Neural progenitor cell (in vitro differentiated cells): ENCODE measurements around the gene G3BP2. TPM values are rescaled to one million over a fixed set of nuclear protein-coding genes. Genes with fewer than 3 reads are reported as not detected.

Source experiments
- DNase-seq: peaks from one replicate; pipeline ENCODE4 v3.0.0-alpha.2; 2016; ENCODE audit warnings: low spot score
- H2AFZ ChIP-seq: fragments of 200-600 bp; sonication (generic); replicated peaks from 2 replicates; pipeline ENCODE4 v1.6.1; 2016; ENCODE audit warnings: antibody characterized with exemption
- H3F3A ChIP-seq: fragments of 200-600 bp; sonication (generic); 2 replicates; pipeline ENCODE4 v1.6.1; 2016; ENCODE audit warnings: antibody characterized with exemption, low read depth
- H3K27ac ChIP-seq: fragments of 200-600 bp; sonication (generic); 2 replicates; pipeline ENCODE4 v1.5.1; 2016; ENCODE audit warnings: mild to moderate bottlenecking
- H3K27me3 ChIP-seq: fragments of 200-600 bp; sonication (generic); 2 replicates; pipeline ENCODE4 v1.6.1; 2016; ENCODE audit warnings: mild to moderate bottlenecking, moderate library complexity
- H3K36me3 ChIP-seq: fragments of 200-600 bp; sonication (generic); 2 replicates; pipeline ENCODE4 v1.5.1; 2016
- H3K4me1 ChIP-seq: fragments of 200-600 bp; sonication (generic); 2 replicates; pipeline ENCODE4 v1.6.1; 2016; ENCODE audit warnings: mixed run types
- H3K4me2 ChIP-seq: fragments of 200-600 bp; sonication (generic); 2 replicates; pipeline ENCODE4 v1.6.1; 2016
- H3K4me3 ChIP-seq: fragments of 200-600 bp; sonication (generic); 2 replicates; pipeline ENCODE4 v1.5.1; 2016
- H3K79me2 ChIP-seq: fragments of 200-600 bp; sonication (generic); 2 replicates; pipeline ENCODE4 v1.6.1; 2016; ENCODE audit warnings: low read depth
- H3K9ac ChIP-seq: fragments of 200-600 bp; sonication (generic); 2 replicates; pipeline ENCODE4 v1.6.1; 2016
- H3K9me3 ChIP-seq: fragments of 200-600 bp; sonication (generic); 2 replicates; pipeline ENCODE4 v1.5.1; 2016; ENCODE audit warnings: low read depth
- H4K20me1 ChIP-seq: fragments of 200-600 bp; sonication (generic); 2 replicates; pipeline ENCODE4 v1.6.1; 2016; ENCODE audit warnings: low read depth
- H3K27ac Mint-ChIP-seq: 3 replicates; pipeline ENCODE4 v1.8.0; 2021; ENCODE audit warnings: mixed read lengths
- H3K27me3 Mint-ChIP-seq: 2 replicates; pipeline ENCODE4 v1.8.0; 2022; ENCODE audit warnings: low read depth, mild to moderate bottlenecking, inconsistent platforms, moderate library complexity, mixed read lengths; ENCODE audit not compliant: insufficient read depth
- H3K36me3 Mint-ChIP-seq: 3 replicates; pipeline ENCODE4 v1.8.0; 2021; ENCODE audit warnings: mixed read lengths
- H3K4me1 Mint-ChIP-seq: 3 replicates; pipeline ENCODE4 v1.8.0; 2021; ENCODE audit warnings: mixed read lengths
- H3K4me3 Mint-ChIP-seq: 3 replicates; pipeline ENCODE4 v1.8.0; 2021; ENCODE audit warnings: mild to moderate bottlenecking, moderate library complexity, mixed read lengths
- H3K9me3 Mint-ChIP-seq: 3 replicates; pipeline ENCODE4 v1.8.0; 2020; ENCODE audit warnings: mixed read lengths
- CTCF ChIP-seq: fragments of 200-600 bp; sonication (generic); IDR thresholded peaks from 2 replicates; pipeline ENCODE4 v1.5.1; 2017; ENCODE audit warnings: antibody characterized with exemption, mild to moderate bottlenecking
- EZH2 ChIP-seq: fragments of 200-600 bp; sonication (generic); IDR thresholded peaks from 2 replicates; pipeline ENCODE4 v1.6.1; 2017; ENCODE audit warnings: antibody characterized with exemption, mild to moderate bottlenecking, moderate library complexity
- EZH2phosphoT487 ChIP-seq: fragments of 200-600 bp; sonication (generic); IDR thresholded peaks from 2 replicates; pipeline ENCODE4 v1.6.1; 2017; ENCODE audit warnings: antibody characterized with exemption
- total RNA-seq: library from RNA; depleted of rRNA; stranded (reverse); fragments of >200 nt; gene quantifications from 2 replicates; pipeline ENCODE4 v1.2.3, GENCODE V29; 2015; ENCODE audit warnings: low replicate concordance

Gene G3BP2
- total RNA-seq, 1 donor from 2014 or later = 241 TPM

DNA sequence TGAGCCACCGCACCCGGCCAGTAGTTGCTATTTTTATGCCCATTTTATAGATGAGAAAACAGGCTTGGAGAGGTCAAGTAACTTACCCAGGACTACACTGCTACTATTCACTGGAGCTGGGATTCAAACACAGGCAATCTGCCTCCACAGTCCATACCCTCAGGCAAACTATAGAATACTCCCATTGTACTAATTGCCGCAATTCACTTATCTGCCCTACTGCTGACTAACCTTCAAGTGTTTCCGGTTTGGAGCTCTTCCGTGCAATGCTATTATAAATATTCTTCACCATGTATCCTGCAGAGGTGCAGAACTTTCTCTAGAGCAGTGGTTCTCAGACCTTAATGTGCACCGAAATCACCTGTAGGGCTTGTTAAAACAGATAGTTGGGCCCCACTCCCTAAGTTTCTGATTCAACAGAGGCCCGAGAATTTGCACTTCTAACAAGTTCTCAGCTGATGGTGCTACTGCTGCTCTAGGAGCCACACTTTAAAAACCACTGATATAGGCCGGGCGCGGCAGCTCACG lies 1.9 kb upstream of the G3BP2 start:
- DNase-seq = no peak
- H3K4me3 ChIP-seq = no peak overlapping the region
- Mint-ChIP-seq H3K9me3 (no peaks in the 10 kb centered on the region), H3K27ac (no peak overlapping the region), H3K4me1 (peaks cover 30% of the 10 kb centered on the region), H3K27me3 (peaks cover 3% of the 10 kb centered on the region), H3K36me3 (no peaks in the 10 kb centered on the region), H3K4me3 (no peak overlapping the region)
- peaks cover 28% of the 10 kb centered on the region for H3F3A ChIP-seq
- H3K9me3 ChIP-seq = no peaks in the 10 kb centered on the region
- H3K27me3 ChIP-seq = no peaks in the 10 kb centered on the region
- no peak overlapping the region for H2AFZ ChIP-seq
- H3K4me2 ChIP-seq = no peak overlapping the region
- H3K9ac ChIP-seq = no peak overlapping the region
- H3K27ac ChIP-seq = no peak overlapping the region
- no peaks in the 10 kb centered on the region for H3K36me3 ChIP-seq
- H3K79me2 ChIP-seq = peaks cover 62% of the 10 kb centered on the region
- peaks cover 24% of the 10 kb centered on the region for H3K4me1 ChIP-seq
- no peak for TF ChIP-seq EZH2
- no peak for TF ChIP-seq CTCF
- TF ChIP-seq EZH2phosphoT487 = no peak
- H4K20me1 ChIP-seq = peaks cover 30% of the 10 kb centered on the region

DNA sequence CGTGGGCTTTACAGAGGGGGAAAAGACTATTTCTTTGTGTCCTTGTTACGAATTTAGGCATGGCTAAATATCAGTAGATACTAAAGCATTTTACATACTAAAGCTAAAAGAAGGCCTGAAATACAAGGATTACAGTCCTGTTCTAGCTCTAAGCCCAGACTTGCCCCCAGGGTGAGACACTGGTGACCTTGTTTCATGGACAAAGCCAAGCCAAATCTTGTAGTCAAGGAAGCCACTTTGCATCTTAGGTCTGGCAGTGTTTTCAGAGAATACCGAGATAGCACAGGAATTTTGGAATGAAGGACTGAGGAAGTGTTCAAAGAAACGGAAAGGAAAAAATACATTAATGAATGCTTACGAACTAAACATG lies 733 bp upstream of the G3BP2 start:
- H3K9me3 Mint-ChIP-seq = no peaks in the 10 kb centered on the region

GRCh38 chr4:75672461-75673026 lies 667 bp downstream of the G3BP2 start:
- Mint-ChIP-seq H3K27ac (peak overlapping the region; percentile 96), H3K9me3 (no peaks in the 10 kb centered on the region), H3K27me3 (peaks cover 3% of the 10 kb centered on the region), H3K36me3 (peaks cover 2% of the 10 kb centered on the region), H3K4me3 (peak overlapping the region; percentile 98), H3K4me1 (peaks cover 35% of the 10 kb centered on the region)
- TF ChIP-seq EZH2phosphoT487 (no peak), CTCF (no peak), EZH2 (no peak)
- Histone ChIP-seq H4K20me1 (peaks cover 55% of the 10 kb centered on the region), H3K9me3 (no peaks in the 10 kb centered on the region), H2AFZ (peak overlapping the region; percentile 60), H3K9ac (peak overlapping the region; percentile 88), H3K4me3 (peak overlapping the region; percentile 90), H3F3A (peaks cover 28% of the 10 kb centered on the region), H3K79me2 (peaks cover 76% of the 10 kb centered on the region), H3K4me2 (peak overlapping the region; percentile 93), H3K27ac (peak overlapping the region; percentile 98), H3K36me3 (no peaks in the 10 kb centered on the region), H3K27me3 (no peaks in the 10 kb centered on the region), H3K4me1 (peaks cover 38% of the 10 kb centered on the region)
- peak; percentile 74 for DNase-seq

More for the DNA sequence above, 733 bp upstream of the G3BP2 start:
- Histone ChIP-seq H3K36me3 (no peaks in the 10 kb centered on the region), H3K27me3 (no peaks in the 10 kb centered on the region), H3K27ac (peak overlapping the region; percentile 98), H3K4me1 (peaks cover 33% of the 10 kb centered on the region), H3K9ac (peak overlapping the region; percentile 75), H3K9me3 (no peaks in the 10 kb centered on the region), H3F3A (peaks cover 28% of the 10 kb centered on the region), H3K4me2 (peak overlapping the region; percentile 88), H2AFZ (peak overlapping the region; percentile 48), H4K20me1 (peaks cover 41% of the 10 kb centered on the region), H3K79me2 (peaks cover 73% of the 10 kb centered on the region), H3K4me3 (peak overlapping the region; percentile 90)
- Mint-ChIP-seq H3K27me3 (peaks cover 3% of the 10 kb centered on the region), H3K4me1 (peaks cover 34% of the 10 kb centered on the region), H3K4me3 (peak overlapping the region; percentile 98), H3K27ac (peak overlapping the region; percentile 96), H3K36me3 (no peaks in the 10 kb centered on the region)
- peak; percentile 23 for DNase-seq
- TF ChIP-seq CTCF (no peak), EZH2 (no peak), EZH2phosphoT487 (no peak)
